Measurements from ENCODE around the gene NPR2. TPM values are rescaled to one million over a fixed set of nuclear protein-coding genes. Genes with fewer than 3 reads are reported as not detected.

NPR2 gene
- total and polyA plus RNA-seq, 2 donors (not counting 3 experiments of a cell fraction or from before 2014, with no cell fraction given) = 16.4 to 25.6 TPM

GRCh38 chr9:35753466-35753865 is 37.9 kb upstream of the NPR2 start:
- POLR2A ChIA-PET = no interaction called here
- no peaks in the 10 kb centered on the region for H3K9me1 ChIP-seq (replicated peaks; ENCODE audit: control insufficient read depth, extremely low read depth, insufficient read depth, low read length)
- H3K4me3 ChIP-seq (replicated peaks in 1 of 3; ENCODE audit: insufficient read depth in 1 of 3, low read depth in 1 of 3, low read length in 3 of 3) = no peak overlapping the region
- peaks cover 0 to 2% of the 10 kb centered on the region in 2 experiments for H3K36me3 ChIP-seq (ENCODE audit: control insufficient read depth in 2 of 2, extremely low read depth in 1 of 2, insufficient read depth in 2 of 2, low read length in 2 of 2)
- no TSS peak for BruUV-seq (replicated peaks)
- TF ChIP-seq JUN (IDR thresholded peaks at IDR 0.05; ENCODE audit: borderline replicate concordance, insufficient read depth, insufficient read length, low read depth) (no peak), FOS (IDR thresholded peaks at IDR 0.05; ENCODE audit: borderline replicate concordance, insufficient read depth, low read length) (no peak), CTCF (IDR thresholded peaks at IDR 0.05; ENCODE audit: extremely low read depth in 1 of 2, insufficient read depth in 1 of 2, low read depth in 1 of 2, low read length in 2 of 2) (no peak)
- DNase-seq (ENCODE audit: low read depth, low spot score) = no peak
- peaks cover 10% of the 10 kb centered on the region for H3K79me2 ChIP-seq (ENCODE audit: control insufficient read depth, insufficient read depth, low read length)
- peak overlapping the region; percentile 18 for H3K4me2 ChIP-seq (ENCODE audit: insufficient read depth, low read length)
- H3K9ac ChIP-seq (replicated peaks; ENCODE audit: extremely low read depth, insufficient read depth, low read length) = no peak overlapping the region
- H3K9me3 ChIP-seq (replicated peaks; ENCODE audit: control insufficient read depth, insufficient read depth, low read length) = no peaks in the 10 kb centered on the region
- intact Hi-C loops (cut with micrococcal nuclease) = no loop called here
- no peaks in the 10 kb centered on the region for H4K20me1 ChIP-seq (replicated peaks; ENCODE audit: control insufficient read depth, extremely low read depth, insufficient read depth, low read length)
- H3K4me1 ChIP-seq (ENCODE audit: control insufficient read depth, extremely low read depth, insufficient read depth, low read length) = peaks cover 84% of the 10 kb centered on the region
- H2AFZ ChIP-seq (ENCODE audit: low read depth, low read length) = no peak overlapping the region
- H3K27ac ChIP-seq (ENCODE audit: insufficient read depth, low read depth, low read length) = peak overlapping the region; percentile 97
- no peaks in the 10 kb centered on the region for H3K27me3 ChIP-seq (ENCODE audit: control insufficient read depth in 2 of 2, insufficient read depth in 2 of 2, low read length in 2 of 2)
- CTCF ChIA-PET = interaction anchor here (0.8 to 3.5 kb wide), 11 partner anchors 9 to 96 kb away, joined by 3 to 24 read pairs (median 8); partner anchors contain the start of genes CCDC107, CREB3 and RMRP
- FAIRE-seq = no peak
- dilution Hi-C loops (cut with MboI; ENCODE audit: extremely low pct_ligation_motif_present, low sequenced_read_pairs) = no loop called here

- Histone ChIP-seq H4K20me1 (replicated peaks; ENCODE audit: control insufficient read depth, extremely low read depth, insufficient read depth, low read length) (no peaks in the 10 kb centered on the region), H3K27me3 (ENCODE audit: control insufficient read depth in 2 of 2, insufficient read depth in 2 of 2, low read length in 2 of 2) (no peaks in the 10 kb centered on the region), H2AFZ (ENCODE audit: low read depth, low read length) (no peak within 1 kb of the TSS), H3K9ac (replicated peaks; ENCODE audit: extremely low read depth, insufficient read depth, low read length) (peak within 1 kb of the TSS; percentile 25), H3K27ac (ENCODE audit: insufficient read depth, low read depth, low read length) (peak within 1 kb of the TSS; percentile 97), H3K4me3 (replicated peaks in 1 of 3; ENCODE audit: insufficient read depth in 1 of 3, low read depth in 1 of 3, low read length in 3 of 3) (no peak within 1 kb of the TSS), H3K79me2 (ENCODE audit: control insufficient read depth, insufficient read depth, low read length) (peaks cover 7% of the 10 kb centered on the region), H3K36me3 (ENCODE audit: control insufficient read depth in 2 of 2, extremely low read depth in 1 of 2, insufficient read depth in 2 of 2, low read length in 2 of 2) (peaks cover 0 to 2% of the 10 kb centered on the region in 2 experiments), H3K9me3 (replicated peaks; ENCODE audit: control insufficient read depth, insufficient read depth, low read length) (no peaks in the 10 kb centered on the region), H3K4me2 (ENCODE audit: insufficient read depth, low read length) (peak within 1 kb of the TSS; percentile 18), H3K9me1 (replicated peaks; ENCODE audit: control insufficient read depth, extremely low read depth, insufficient read depth, low read length) (no peaks in the 10 kb centered on the region), H3K4me1 (ENCODE audit: control insufficient read depth, extremely low read depth, insufficient read depth, low read length) (peaks cover 92% of the 10 kb centered on the region)
- ChIA-PET CTCF (interaction anchor here (0.8 to 3.5 kb wide), 12 partner anchors 10 to 128 kb away, joined by 3 to 24 read pairs (median 8); partner anchors contain the start of genes CCDC107, CREB3, NPR2 and RMRP), POLR2A (no interaction called here)
- DNase-seq (ENCODE audit: low read depth, low spot score) = peak; percentile 75
- dilution Hi-C loops (cut with MboI; ENCODE audit: extremely low pct_ligation_motif_present, low sequenced_read_pairs) = no loop called here
- BruUV-seq (replicated peaks) = no TSS peak
- TF ChIP-seq POLR2AphosphoS5 (IDR thresholded peaks at IDR 0.05; ENCODE audit: insufficient read depth, low read depth, low read length) = no peak
- TF ChIP-seq GATA2 (IDR thresholded peaks at IDR 0.05; ENCODE audit: insufficient read depth, insufficient read length, low read depth, low read length) = peak; percentile 52
- no peak for TF ChIP-seq MYC (IDR thresholded peaks at IDR 0.05; ENCODE audit: low read depth, low read length)
- peak; percentile 62 for TF ChIP-seq FOS (IDR thresholded peaks at IDR 0.05; ENCODE audit: borderline replicate concordance, insufficient read depth, low read length)
- peak in 1 of 2 donors; percentile 5 for TF ChIP-seq CTCF (IDR thresholded peaks at IDR 0.05; ENCODE audit: extremely low read depth in 1 of 2, insufficient read depth in 1 of 2, low read depth in 1 of 2, low read length in 2 of 2)
- peak; percentile 91 for FAIRE-seq
- intact Hi-C loops (cut with micrococcal nuclease) = no loop called here
Observed at GRCh38 chr9:35754264-35754663, 37.1 kb upstream of the NPR2 start, which contains the start of gene MSMP. Gene MSMP, minus strand, starts transcription at chr9:35754276. Its CDS starts 147 bp downstream, at chr9:35754129.
